ENCODE data around the gene CT47A1.
"Not testable (repeated sequence)": the region's sequence is repeated elsewhere in the genome, so short reads cannot be mapped to it uniquely, and the experiment has no call there.

CT47A1 gene

DNA sequence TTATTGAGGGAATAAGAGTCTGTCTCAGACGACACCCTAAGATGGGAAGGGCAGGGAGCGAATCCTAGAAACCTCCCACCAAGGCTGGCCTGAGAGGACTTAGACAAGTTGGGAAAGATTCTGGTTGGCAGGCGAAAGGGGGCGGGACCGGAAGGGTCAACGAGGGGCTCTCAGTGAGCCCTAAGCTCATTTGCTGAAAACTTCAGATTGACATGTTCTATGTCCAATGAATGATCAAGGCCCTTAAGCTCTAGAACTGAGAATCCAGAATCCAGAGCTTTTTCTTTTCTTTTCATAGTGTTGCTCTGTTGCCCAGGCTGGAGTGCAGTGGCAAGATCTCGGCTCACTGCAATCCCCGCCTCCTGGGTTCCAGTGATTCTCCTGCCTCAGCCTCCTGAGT, at the start of gene CT47A1:
Gene CT47A1 (minus strand): TSS at position 101 of the 400 bp plus-strand sequence. CDS start 231 bp downstream, outside the sequence.
- H3K9me3 Mint-ChIP-seq, CTCF ChIA-PET, H3K4me1 Mint-ChIP-seq, DNase-seq, H3K27ac Mint-ChIP-seq, H3K36me3 Mint-ChIP-seq, H3K27me3 Mint-ChIP-seq, H3K4me3 Mint-ChIP-seq: not testable (repeated sequence)

- no peak overlapping the region for H3K27ac Mint-ChIP-seq
- H3K4me1 Mint-ChIP-seq = no peaks in the 10 kb centered on the region
- H3K36me3 Mint-ChIP-seq = no peaks in the 10 kb centered on the region
- CTCF ChIA-PET = no interaction called here
- no peaks in the 10 kb centered on the region for H3K27me3 Mint-ChIP-seq
- no peaks in the 10 kb centered on the region for H3K9me3 Mint-ChIP-seq
- H3K4me3 Mint-ChIP-seq = no peak overlapping the region
- no peak for DNase-seq
Observed at GRCh38 chrX:121032531-121032930, 47.0 kb upstream of the CT47A1 start.

DNA sequence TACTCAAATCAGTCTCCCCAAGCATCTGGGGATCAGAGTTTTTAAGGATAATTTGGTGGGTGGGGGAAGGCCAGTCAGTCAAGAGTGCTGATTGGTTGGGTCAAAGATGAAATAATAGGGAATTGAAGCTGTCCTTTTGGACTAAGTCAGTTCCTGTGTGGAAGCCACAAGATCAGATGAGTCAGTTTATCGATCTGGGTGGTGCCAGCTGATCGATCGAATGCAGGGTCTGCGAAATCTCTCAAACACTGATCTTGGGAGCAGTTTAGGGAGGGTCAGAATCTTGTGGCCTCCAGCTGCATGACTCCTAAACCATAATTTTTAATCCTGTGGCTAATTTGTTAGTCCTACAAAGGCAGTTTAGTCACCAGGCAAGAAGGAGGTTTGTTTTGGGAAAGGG, 44.5 kb upstream of the CT47A1 start:
- H3K27me3 Mint-ChIP-seq = no peaks in the 10 kb centered on the region
- no peak overlapping the region for H3K4me3 Mint-ChIP-seq
- H3K4me1 Mint-ChIP-seq = no peaks in the 10 kb centered on the region
- no peaks in the 10 kb centered on the region for H3K36me3 Mint-ChIP-seq
- no peak for DNase-seq
- no peaks in the 10 kb centered on the region for H3K9me3 Mint-ChIP-seq
- CTCF ChIA-PET = no interaction called here
- H3K27ac Mint-ChIP-seq = no peak overlapping the region

DNA sequence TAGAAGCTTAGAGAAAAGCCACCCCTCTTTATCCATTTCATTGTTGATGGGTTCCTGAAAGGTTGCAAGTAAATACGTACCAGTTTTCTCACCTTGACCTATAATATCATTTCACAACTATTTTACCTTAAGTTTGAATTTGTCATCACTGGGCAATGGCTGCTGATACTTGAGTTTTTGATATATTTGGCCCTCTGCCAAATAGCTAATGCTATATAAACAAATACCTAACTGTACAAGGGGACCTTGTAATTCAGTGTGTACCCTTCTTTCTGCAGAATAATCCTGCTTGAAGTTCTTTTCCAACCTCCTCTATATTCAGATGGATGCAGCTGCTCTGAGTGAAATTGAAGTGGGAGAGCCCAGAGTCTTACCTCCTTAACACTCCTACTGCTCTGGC, 42.9 kb upstream of the CT47A1 start:
- H3K27ac Mint-ChIP-seq = no peak overlapping the region
- DNase-seq = no peak
- no peaks in the 10 kb centered on the region for H3K4me1 Mint-ChIP-seq
- no peaks in the 10 kb centered on the region for H3K36me3 Mint-ChIP-seq
- H3K4me3 Mint-ChIP-seq = no peak overlapping the region
- no peaks in the 10 kb centered on the region for H3K9me3 Mint-ChIP-seq
- CTCF ChIA-PET = no interaction called here
- no peaks in the 10 kb centered on the region for H3K27me3 Mint-ChIP-seq

DNA sequence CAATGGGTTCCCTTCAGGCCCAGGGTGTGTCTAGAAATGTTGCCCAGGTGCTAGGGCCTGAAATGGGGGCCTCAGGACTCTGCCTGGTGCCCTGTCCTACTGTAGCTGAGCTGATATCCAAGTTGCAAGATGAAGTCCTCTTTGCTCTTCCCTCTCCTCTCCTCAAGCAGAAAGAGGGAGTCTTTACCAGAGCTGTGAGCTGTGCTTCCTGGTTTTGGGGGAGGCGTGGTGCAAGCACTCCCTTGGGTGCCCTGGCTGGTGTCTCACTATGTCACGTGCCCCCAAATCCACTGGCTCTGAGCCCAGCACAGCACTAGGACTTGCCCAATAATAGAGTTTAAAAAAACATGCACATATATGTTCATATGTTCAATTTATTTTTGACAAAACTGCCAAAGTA, 29.3 kb upstream of the CT47A1 start:
- H3K9me3 Mint-ChIP-seq = no peaks in the 10 kb centered on the region
- no peaks in the 10 kb centered on the region for H3K36me3 Mint-ChIP-seq
- H3K4me3 Mint-ChIP-seq = no peak overlapping the region
- H3K27me3 Mint-ChIP-seq = no peaks in the 10 kb centered on the region
- H3K4me1 Mint-ChIP-seq = no peaks in the 10 kb centered on the region
- H3K27ac Mint-ChIP-seq = no peak overlapping the region
- CTCF ChIA-PET = no interaction called here
- no peak for DNase-seq

DNA sequence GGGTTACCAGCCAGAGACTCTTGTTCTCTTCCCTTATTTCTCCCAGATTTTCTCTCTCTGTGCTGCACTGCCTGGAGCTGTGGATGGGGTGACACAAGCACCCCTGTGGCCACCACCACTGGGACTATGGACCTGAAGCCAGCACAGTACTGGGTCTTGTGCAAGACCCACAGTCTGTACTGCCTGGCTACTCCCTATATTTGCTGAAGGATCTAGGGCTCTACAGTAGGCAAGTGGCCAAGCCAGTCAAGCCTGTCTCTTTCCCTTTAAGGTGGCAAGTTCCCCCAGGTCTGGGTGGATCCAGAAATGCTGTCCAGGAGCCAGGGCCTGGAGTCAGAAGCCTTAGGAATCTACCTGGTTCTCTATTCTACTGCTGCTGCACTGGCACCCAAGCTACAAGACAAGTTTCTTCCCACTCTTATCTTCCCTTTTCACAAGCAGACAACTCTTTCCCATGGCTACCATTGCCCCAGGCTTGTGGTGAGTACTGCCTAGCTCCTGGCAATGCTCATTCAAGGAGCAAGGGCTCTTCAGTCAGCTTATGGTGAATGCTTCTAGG, 28.4 kb upstream of the CT47A1 start:
- Mint-ChIP-seq H3K27me3 (no peaks in the 10 kb centered on the region), H3K4me1 (no peaks in the 10 kb centered on the region), H3K36me3 (no peaks in the 10 kb centered on the region), H3K9me3 (no peaks in the 10 kb centered on the region), H3K27ac (no peak overlapping the region), H3K4me3 (no peak overlapping the region)
- CTCF ChIA-PET = no interaction called here
- DNase-seq = no peak

DNA sequence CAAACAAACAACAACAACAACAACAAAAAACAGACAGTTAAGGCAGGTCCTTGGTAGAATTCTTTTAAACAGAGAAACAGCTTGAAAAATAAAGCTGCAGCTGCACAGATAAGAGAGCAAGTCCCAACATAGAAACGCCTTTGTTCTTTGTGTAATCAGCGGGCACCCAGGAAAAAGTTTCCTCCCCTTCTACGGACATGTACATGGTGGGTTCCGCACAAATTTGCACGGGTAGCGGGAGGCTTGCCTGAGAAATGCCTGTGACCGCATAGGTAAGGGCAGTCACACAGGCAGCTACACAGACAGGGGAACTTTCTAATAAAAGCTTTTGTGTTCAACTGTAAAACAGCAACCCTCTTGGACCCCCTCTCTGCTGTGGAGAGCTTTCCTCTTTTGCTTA, 25.7 kb upstream of the CT47A1 start:
- Mint-ChIP-seq H3K4me1 (no peaks in the 10 kb centered on the region), H3K27ac (no peak overlapping the region), H3K36me3 (no peaks in the 10 kb centered on the region), H3K4me3 (no peak overlapping the region), H3K27me3 (no peaks in the 10 kb centered on the region), H3K9me3 (no peaks in the 10 kb centered on the region)
- CTCF ChIA-PET = no interaction called here
- no peak for DNase-seq

DNA sequence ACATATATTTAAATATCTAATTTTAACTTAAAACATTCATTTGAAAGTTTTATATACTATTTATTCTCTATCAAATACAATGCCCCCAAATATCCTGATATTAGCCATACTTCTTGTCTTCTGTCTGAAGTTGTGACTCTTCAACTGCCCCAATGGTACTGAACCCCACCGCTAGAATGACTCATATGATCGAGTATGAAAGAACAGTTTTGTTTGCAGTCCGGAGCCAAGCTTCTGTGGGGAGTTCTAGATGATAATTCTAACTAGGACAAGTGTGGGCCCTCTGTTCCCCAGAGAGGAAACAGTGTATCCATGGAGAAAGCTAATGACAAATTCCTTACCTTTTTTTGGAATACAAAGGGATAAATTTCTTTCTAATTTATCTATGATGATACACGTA, 24.7 kb upstream of the CT47A1 start:
- Mint-ChIP-seq H3K27ac (no peak overlapping the region), H3K4me1 (no peaks in the 10 kb centered on the region), H3K36me3 (no peaks in the 10 kb centered on the region), H3K4me3 (no peak overlapping the region), H3K27me3 (no peaks in the 10 kb centered on the region), H3K9me3 (no peaks in the 10 kb centered on the region)
- CTCF ChIA-PET = no interaction called here
- no peak for DNase-seq

- no peak for DNase-seq
- Mint-ChIP-seq H3K27ac (no peak overlapping the region), H3K27me3 (no peaks in the 10 kb centered on the region), H3K4me3 (no peak overlapping the region), H3K36me3 (no peaks in the 10 kb centered on the region), H3K4me1 (no peaks in the 10 kb centered on the region), H3K9me3 (no peaks in the 10 kb centered on the region)
- CTCF ChIA-PET = no interaction called here
Observed at GRCh38 chrX:121009764-121010163, 24.2 kb upstream of the CT47A1 start.

GRCh38 chrX:121008920-121009319, 23.4 kb upstream of the CT47A1 start:
- Mint-ChIP-seq H3K4me1 (no peaks in the 10 kb centered on the region), H3K27me3 (no peaks in the 10 kb centered on the region), H3K9me3 (no peaks in the 10 kb centered on the region), H3K36me3 (no peaks in the 10 kb centered on the region), H3K27ac (no peak overlapping the region), H3K4me3 (no peak overlapping the region)
- no peak for DNase-seq
- CTCF ChIA-PET = no interaction called here

GRCh38 chrX:121000589-121000988, 15.0 kb upstream of the CT47A1 start:
- Mint-ChIP-seq H3K4me1 (no peaks in the 10 kb centered on the region), H3K4me3 (no peak overlapping the region), H3K36me3 (no peaks in the 10 kb centered on the region), H3K27me3 (no peaks in the 10 kb centered on the region), H3K27ac (no peak overlapping the region), H3K9me3 (no peaks in the 10 kb centered on the region)
- DNase-seq = no peak
- CTCF ChIA-PET = no interaction called here

GRCh38 chrX:120999413-120999812, 13.9 kb upstream of the CT47A1 start:
- Mint-ChIP-seq H3K27ac (no peak overlapping the region), H3K36me3 (no peaks in the 10 kb centered on the region), H3K4me3 (no peak overlapping the region), H3K27me3 (no peaks in the 10 kb centered on the region), H3K9me3 (no peaks in the 10 kb centered on the region), H3K4me1 (no peaks in the 10 kb centered on the region)
- CTCF ChIA-PET = interaction anchor here (0.7 kb wide), 1 partner anchor 210 kb away, joined by 3 read pairs; no protein-coding TSS in a partner anchor
- DNase-seq = no peak

DNA sequence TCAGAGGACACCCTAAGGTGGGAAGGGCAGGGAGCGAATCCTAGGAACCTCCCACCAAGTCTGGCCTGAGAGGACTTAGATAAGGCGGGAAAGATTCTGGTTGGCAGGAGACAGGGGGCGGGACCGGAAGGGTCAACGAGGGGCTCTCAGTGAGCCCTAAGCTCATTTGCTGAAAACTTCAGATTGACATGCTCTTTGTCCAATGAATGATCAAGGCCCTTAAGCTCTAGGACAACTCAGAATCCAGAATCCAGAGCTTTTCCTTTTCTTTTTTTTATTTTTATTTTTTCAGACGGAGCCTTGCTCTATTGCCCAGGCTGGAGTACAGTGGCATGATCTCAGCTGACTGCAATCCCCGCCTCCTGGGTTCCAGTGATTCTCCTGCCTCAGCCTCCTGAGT, 29.1 kb downstream of the CT47A1 start, which contains the start of gene CT47A7:
Gene CT47A7 (minus strand): TSS at position 101 of the 400 bp plus-strand sequence. CDS start 255 bp downstream, outside the sequence.
- H3K27ac Mint-ChIP-seq = not testable (repeated sequence)

More for the DNA sequence above, 29.1 kb downstream of the CT47A1 start, which contains the start of gene CT47A7:
- H3K9me3 Mint-ChIP-seq, CTCF ChIA-PET, H3K4me3 Mint-ChIP-seq, H3K4me1 Mint-ChIP-seq, H3K27me3 Mint-ChIP-seq, DNase-seq, H3K36me3 Mint-ChIP-seq: not testable (repeated sequence)
